Colonic mucosa (tissue), 4 donors: ENCODE data around the gene PRKCG. TPM values are rescaled to one million over a fixed set of nuclear protein-coding genes. Genes with fewer than 3 reads are reported as not detected.

Experiments
- DNase-seq: peaks from one replicate; pipeline ENCODE4 v3.0.0-alpha.2; 2020
- H3K27ac ChIP-seq: fragments of 200-600 bp; one replicate; pipeline ENCODE4 v1.8.0; 2021
- H3K27me3 ChIP-seq: fragments of 200-600 bp; one replicate; pipeline ENCODE4 v1.8.0; 2021
- H3K36me3 ChIP-seq: fragments of 200-600 bp; one replicate; pipeline ENCODE4 v1.8.0; 2021
- H3K4me1 ChIP-seq: fragments of 200-600 bp; one replicate; pipeline ENCODE4 v1.8.0; 2021; ENCODE audit warnings: mild to moderate bottlenecking
- H3K4me3 ChIP-seq: fragments of 200-600 bp; one replicate; pipeline ENCODE4 v1.8.0; 2021
- H3K9ac ChIP-seq, 2 donors: one replicate each; pipeline ENCODE4 v1.7.0; 2013; ENCODE audit warnings: control low read depth in 2 of 2, low read depth in 2 of 2, low read length in 2 of 2
- H3K9me3 ChIP-seq: fragments of 200-600 bp; one replicate; pipeline ENCODE4 v1.8.0; 2021
- CTCF ChIP-seq: fragments of 200-600 bp; IDR thresholded peaks from one replicate; pipeline ENCODE4 v1.8.0; 2022; ENCODE audit warnings: antibody characterized with exemption, mild to moderate bottlenecking
- intact Hi-C: fragments of 100-400 bp; cut with DNase I; formaldehyde crosslinking; loops from one replicate; pipeline ENCODE4 v1.14.1; 2022
- total RNA-seq, 2 donors: library from RNA; stranded (reverse); fragmentation: NEBNext Ultra II Directional in 1 of 2; extraction: Animal tissue kit (Norgen Biotek cat#: 25700) in 1 of 2; gene quantifications; one replicate each; pipeline ENCODE4 v1.2.1, GENCODE V29; 2021
- donor health status: healthy.
- donor health status: DM: no; HTN: no; CAD: no.
- donor health status: DM: no; HTN: no; CAD: no.

The PRKCG gene
- total RNA-seq, 2 donors from 2014 or later: 0.08 to 0.22 TPM

- Histone ChIP-seq H3K36me3 (no peaks in the 10 kb centered on the region), H3K4me1 (peaks cover 6% of the 10 kb centered on the region), H3K4me3 (no peak overlapping the region), H3K27me3 (peaks cover 24% of the 10 kb centered on the region), H3K9ac (no peak overlapping the region), H3K27ac (no peak overlapping the region), H3K9me3 (no peaks in the 10 kb centered on the region)
- DNase-seq: no peak
- no peak for TF ChIP-seq CTCF
- intact Hi-C loops: no loop called here
Measured at GRCh38 chr19:53885036-53885435, 3.0 kb downstream of the PRKCG start.

GRCh38 chr19:53892301-53892980 lies 10.4 kb downstream of the PRKCG start:
- H3K9me3 ChIP-seq: no peaks in the 10 kb centered on the region
- intact Hi-C loops: no loop called here
- H3K36me3 ChIP-seq: no peaks in the 10 kb centered on the region
- DNase-seq: no peak
- no peak overlapping the region for H3K27ac ChIP-seq
- H3K27me3 ChIP-seq: no peaks in the 10 kb centered on the region
- TF ChIP-seq CTCF: no peak
- H3K4me1 ChIP-seq: no peaks in the 10 kb centered on the region
- H3K4me3 ChIP-seq: no peak overlapping the region
- no peak overlapping the region for H3K9ac ChIP-seq

- intact Hi-C loops: no loop called here
- no peak overlapping the region for H3K4me3 ChIP-seq
- no peak for DNase-seq
- H3K9me3 ChIP-seq: no peaks in the 10 kb centered on the region
- no peak overlapping the region for H3K9ac ChIP-seq
- no peaks in the 10 kb centered on the region for H3K4me1 ChIP-seq
- no peaks in the 10 kb centered on the region for H3K36me3 ChIP-seq
- no peak for TF ChIP-seq CTCF
- H3K27me3 ChIP-seq: no peaks in the 10 kb centered on the region
- no peak overlapping the region for H3K27ac ChIP-seq
Measured at GRCh38 chr19:53892981-53893325, 11.0 kb downstream of the PRKCG start.

GRCh38 chr19:53894707-53895106 lies 12.7 kb downstream of the PRKCG start:
- no peaks in the 10 kb centered on the region for H3K4me1 ChIP-seq
- DNase-seq: no peak
- H3K36me3 ChIP-seq: no peaks in the 10 kb centered on the region
- H3K27me3 ChIP-seq: no peaks in the 10 kb centered on the region
- intact Hi-C loops: no loop called here
- H3K9me3 ChIP-seq: no peaks in the 10 kb centered on the region
- TF ChIP-seq CTCF: no peak
- no peak overlapping the region for H3K4me3 ChIP-seq
- no peak overlapping the region for H3K27ac ChIP-seq
- H3K9ac ChIP-seq: no peak overlapping the region

- intact Hi-C loops: no loop called here
- H3K27me3 ChIP-seq: no peaks in the 10 kb centered on the region
- H3K4me1 ChIP-seq: no peaks in the 10 kb centered on the region
Measured at GRCh38 chr19:53896682-53897081, 14.7 kb downstream of the PRKCG start.

More at GRCh38 chr19:53896682-53897081, 14.7 kb downstream of the PRKCG start:
- H3K36me3 ChIP-seq: no peaks in the 10 kb centered on the region
- no peak overlapping the region for H3K4me3 ChIP-seq
- no peak overlapping the region for H3K9ac ChIP-seq
- no peak for DNase-seq
- H3K27ac ChIP-seq: no peak overlapping the region
- TF ChIP-seq CTCF: no peak
- H3K9me3 ChIP-seq: no peaks in the 10 kb centered on the region
